Measurements from ENCODE around the gene SMOC2.

SMOC2 gene

DNA sequence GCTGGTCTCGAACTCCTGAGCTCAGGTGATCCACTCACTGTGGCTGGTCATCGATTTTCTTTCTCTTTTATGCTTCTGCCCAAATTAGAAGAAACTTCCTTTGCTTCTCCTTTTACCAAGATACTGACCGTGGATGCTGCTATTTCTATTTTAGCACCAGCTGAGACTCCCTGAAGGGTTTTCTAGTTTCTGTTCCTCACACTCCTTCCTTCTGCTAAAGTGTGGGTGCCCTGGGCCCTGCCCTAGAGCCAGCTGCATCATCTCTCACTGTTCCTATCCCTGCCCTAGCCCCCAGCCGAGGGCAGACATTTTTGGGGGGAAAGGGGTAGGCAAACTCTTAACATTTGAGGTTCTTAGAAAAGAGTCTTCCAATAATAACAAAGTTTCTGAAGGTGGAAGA is 6.3 kb downstream of the SMOC2 start:
- no peak for DNase-seq (ENCODE audit: low read depth in 2 of 2)

DNA sequence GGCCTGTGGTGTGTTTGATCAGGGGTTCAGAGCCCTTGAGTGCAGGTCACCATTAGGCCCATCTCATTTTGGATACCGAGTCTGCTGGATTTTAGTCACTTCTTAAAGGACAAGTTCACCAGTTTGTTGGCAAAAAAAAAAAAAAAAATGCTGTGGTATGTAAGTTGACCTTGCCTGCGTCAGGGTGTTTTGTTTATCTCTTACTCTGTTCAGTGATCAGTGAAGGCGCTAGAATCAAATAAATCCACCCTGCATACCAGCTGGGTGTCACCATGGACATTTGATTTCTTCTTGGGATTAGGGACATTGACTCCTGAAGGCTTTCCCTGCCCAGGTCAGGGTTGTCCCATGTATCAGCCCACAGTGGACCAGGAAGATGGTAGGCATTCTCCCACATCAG is 6.7 kb downstream of the SMOC2 start:
- no peak for DNase-seq (ENCODE audit: low read depth in 2 of 2)

DNA sequence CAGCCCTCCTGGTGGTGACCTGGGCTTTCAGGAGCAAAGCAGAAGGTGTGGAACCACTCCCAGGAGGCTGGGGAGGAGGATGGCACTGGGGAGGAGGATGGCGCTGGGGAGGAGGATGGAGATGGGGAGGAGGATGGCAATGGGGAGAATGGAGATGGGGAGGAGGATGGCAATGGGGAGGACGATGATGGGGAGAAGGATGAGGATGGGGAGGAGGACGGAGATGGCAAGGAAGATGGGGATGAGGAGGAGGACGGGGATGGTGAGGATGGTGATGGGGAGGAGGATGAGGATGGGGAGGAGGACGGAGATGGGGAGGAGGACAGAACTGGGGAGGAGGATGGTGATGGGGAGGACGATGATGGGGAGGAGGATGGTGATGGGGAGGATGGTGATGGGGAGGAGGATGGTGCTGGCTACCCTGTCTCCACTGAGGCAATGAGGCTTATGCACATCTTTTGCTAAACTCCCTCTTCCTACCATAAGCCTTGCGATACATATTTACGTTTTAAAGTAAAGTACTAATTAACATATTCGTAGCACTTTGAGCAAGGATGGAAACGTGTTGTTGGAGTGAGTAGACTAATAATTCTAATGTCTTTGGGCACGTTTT is 7.4 kb downstream of the SMOC2 start:
- DNase-seq (ENCODE audit: low read depth in 2 of 2), result no peak

DNA sequence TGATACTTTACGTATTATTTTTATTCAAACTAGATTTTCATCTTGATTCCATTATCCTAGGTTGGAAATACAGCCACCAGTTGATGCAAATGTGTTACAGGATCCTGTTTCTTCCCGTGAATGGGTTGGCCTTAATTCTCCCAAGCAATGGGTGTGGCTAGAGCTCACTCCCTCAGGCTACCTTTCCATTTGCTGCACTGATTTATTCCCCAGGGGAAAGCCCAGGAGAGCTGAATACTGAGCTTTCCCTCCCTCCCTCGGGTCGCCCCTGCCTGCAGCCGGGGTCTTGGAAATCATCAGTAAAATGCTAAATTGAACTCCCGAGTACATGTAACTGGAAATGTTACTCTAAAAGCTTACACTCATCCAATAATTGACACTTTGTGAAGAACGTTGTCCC is 9.9 kb downstream of the SMOC2 start:
- DNase-seq (ENCODE audit: low read depth in 2 of 2), result no peak

DNA sequence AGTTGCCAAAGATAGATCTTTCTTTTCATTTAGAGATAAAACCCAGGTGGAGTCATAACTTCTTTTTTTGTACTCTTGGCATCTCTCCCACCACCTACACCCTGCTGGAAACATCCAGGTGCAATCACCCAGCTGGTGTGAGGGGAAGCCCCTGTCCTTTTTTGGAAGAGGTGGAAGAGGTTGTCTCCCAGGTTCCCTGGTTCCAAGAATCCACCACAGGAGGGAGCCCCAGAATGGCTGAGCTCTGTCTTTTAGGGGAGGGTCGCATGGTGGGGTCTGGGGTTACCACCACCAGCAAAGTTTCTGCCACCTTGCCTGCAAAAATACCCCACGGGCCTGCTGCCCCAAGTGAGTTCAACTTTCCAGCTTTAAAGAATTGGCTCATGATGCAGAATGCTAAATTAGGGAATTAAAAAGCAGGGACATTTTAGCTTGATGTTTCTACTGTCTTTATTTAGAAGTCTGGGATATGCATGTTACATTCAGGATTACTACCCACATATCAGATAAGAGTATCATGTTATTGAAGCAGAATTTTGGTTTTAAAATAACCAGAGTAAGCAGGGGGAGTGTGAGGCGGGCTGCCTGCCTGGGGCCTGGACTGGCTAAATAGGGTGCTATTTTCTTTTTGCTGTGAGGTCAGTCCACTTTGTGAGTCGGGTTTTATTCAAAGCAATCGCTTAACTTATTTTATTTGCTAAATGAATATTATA is 11.0 kb downstream of the SMOC2 start:
- DNase-seq (ENCODE audit: low read depth in 2 of 2), result no peak

DNA sequence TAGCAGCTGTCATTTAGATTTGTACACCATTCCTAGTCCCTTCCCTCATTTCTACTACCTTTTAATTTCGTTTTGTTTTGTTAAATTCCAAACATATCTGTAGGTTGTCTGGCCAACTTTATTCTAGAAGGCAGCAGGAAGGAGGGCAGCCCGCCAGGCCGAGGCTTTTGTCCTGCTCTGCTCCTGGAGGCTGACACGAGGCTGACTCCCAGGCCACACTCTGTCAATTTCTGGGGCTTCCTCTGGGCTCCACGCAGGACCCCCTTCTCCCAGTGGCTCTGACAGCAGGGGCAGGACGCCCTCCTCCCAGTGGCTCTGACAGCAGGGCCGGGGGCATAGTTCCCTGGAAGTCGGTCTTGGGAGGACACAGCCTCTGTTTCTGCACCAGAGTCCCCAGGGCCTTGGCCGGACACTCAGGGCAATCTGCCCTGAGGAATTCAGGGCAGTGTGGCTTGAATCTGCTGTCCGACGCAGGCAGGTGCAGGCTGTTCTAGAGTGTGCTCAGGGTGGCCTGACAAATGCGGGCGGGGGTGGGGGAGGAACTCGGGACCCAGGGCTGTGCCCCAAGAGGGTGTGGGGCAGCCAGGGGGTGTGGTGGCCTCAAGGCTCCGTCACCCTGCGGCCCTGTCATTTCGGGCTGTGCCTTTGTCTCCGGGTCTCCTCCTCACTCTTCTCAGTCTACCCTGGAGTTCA is 11.8 kb downstream of the SMOC2 start:
- DNase-seq (ENCODE audit: low read depth in 2 of 2), result no peak

DNA sequence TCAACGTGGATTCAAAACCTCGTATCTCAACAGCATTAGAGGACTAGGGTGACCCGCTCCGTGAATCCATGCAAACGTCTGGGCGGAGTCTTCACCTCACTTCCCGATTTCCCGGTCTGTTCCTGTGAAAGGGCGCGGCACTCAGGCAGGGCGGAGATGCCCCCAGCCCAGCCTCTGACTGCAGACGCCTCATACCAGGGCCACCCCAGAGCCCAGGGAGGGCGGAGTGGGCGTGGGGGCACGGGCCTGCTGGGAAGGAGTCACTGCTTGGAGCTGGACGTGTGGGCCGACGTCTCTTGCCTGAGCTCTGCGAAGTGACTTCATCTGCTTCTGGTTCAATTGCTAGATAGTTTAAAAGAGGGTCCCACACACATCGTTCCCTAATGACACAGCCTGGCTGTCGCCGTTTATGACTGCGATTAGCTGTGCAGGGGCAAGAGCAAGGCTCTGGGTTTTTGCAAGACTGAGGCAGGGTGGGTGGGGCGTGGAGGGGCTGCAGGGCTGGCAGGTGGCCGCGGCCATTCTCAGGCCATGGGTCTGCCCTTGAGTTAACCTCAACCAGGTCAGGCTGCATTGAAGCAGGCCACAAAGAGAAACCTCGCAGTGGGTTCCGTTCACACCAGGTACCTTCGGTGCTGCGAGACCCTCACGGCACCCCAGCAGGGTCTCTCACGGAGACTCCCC is 15.0 kb downstream of the SMOC2 start:
- no peak for DNase-seq (ENCODE audit: low read depth in 2 of 2)

DNA sequence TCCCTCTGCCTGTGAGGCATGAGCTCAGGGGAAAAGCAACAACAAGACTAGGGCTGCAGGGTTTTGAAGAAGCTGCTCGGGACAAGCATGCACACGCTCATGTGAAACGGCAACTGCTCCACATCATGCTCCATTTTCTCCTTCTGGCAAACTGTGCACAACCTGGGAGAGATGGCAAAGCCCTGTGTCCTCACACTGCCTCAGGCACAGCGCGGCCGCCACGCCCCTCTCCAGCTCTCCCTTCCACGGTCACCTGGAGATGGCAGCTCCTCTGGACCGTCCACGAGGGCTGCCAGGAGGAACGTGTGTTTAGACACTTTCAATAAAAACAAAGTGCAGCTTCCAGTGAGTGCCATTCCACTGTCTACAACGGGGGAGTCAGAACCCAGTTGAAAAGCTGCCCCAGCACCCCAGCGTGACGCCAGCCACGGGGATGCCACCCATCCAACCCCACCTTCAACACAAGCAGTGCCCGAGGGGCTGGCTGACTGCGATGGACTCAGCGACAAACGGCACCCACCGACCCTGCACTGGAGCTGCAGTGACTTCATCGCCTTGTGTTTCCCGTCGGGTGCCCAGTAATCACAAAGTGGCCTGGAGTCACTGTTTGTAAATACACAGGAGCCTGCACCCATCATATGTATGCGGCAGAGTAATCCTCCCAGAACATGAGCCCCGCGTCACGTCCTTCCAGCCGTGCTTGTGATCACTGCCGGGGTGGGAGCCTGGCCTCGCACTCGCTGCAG is 16.1 kb downstream of the SMOC2 start:
- DNase-seq (ENCODE audit: low read depth in 2 of 2), result no peak

DNA sequence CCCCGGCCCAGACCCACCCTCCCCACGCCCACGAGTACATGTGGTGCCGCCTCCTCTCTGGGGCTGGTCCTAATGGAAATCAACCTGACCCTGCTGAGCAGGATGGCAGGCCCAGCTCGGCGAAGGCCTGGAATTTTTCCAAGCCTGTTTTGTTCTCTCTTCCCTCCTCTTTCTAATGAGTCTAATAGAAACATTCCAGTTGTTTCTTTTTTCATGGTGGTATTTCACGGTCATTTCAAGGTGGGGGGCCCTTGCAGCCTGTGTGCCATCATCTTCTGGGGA is 16.6 kb downstream of the SMOC2 start:
- no peak for DNase-seq (ENCODE audit: low read depth in 2 of 2)

DNA sequence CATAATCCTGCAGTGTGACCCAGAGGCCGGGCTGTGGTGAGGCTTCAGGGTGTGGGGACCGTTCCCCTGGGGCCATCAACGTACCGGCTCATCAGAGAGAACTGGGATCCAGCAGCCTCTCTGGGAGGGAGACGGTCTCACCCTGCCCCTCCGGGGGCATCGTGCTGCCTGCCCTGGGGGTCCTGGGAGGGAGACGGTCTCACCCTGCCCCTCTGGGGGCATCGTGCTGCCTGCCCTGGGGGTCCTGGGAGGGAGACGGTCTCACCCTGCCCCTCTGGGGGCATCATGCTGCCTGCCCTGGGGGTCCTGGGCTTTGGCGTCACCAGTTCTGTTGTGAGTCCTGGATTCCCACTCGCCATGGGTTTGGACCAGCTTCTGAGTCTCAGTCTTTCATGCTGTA is 17.1 kb downstream of the SMOC2 start:
- DNase-seq (ENCODE audit: low read depth in 2 of 2), result no peak

DNA sequence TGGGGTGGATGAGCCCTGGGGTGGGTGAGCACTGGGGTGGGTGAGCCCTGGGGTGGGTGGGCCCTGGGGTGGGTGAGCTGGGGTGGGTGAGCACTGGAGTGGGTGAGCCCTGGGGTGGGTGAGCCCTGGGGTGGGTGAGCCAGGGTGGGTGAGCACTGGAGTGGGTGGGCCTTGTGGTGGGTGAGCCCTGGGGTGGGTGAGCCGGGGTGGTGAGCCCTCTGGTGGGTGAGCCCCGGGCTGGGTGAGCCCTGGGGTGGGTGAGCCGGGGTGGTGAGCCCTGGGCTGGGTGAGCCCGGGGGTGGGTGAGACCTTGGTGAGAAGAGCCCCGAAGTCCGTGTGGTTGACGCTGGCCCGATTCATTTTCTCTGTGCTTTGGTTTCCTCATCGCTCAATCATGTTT is 18.6 kb downstream of the SMOC2 start:
- DNase-seq (ENCODE audit: low read depth in 2 of 2), result no peak

DNA sequence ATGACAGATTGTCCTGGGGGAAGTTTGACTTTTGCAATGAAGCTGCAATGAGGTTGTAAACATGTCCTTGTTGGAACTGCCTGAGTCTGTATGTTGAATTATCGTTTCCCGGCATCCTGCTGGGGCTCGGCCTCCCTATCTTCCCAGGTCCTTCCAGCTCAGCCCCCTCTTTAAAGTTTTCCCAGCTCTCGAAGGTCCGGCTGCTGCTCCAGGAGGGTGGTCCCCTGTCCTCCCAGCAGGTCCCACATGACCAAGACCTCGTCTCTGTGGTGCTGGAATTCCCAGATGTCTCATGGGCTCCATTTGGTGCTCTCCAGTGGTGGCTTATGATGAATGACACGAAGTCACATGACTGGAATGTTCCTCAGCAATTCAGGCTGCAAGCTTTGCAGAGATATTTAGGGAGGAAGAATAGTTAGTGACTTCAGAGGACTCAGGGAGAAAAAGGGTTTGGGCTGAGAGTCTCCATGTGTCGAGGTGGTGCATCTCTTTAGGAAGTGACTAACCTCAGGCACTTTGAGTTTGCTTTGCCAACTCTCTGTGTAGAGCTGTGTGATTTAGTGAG is 21.4 kb downstream of the SMOC2 start:
- no peak for DNase-seq (ENCODE audit: low read depth in 2 of 2)

DNA sequence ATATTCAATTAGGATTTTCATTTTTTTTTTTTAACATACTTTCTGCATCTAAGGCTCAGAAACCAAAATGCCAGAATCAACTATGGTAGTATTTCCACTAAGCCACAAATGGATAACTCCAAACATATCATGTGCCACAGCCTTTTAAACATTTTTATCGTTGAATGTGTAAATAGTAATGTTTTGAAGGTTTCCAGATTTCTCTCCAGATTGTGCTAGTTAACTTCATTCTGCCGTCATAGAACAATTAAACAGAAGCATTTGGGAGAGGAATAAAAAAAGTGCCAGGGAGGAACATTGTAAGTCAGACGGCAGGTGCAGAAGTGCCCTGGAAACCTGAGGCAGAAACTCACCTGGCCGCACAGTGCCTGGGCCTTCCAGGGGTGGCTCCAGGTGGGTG is 23.6 kb downstream of the SMOC2 start:
- no peak for DNase-seq (ENCODE audit: low read depth in 2 of 2)

DNA sequence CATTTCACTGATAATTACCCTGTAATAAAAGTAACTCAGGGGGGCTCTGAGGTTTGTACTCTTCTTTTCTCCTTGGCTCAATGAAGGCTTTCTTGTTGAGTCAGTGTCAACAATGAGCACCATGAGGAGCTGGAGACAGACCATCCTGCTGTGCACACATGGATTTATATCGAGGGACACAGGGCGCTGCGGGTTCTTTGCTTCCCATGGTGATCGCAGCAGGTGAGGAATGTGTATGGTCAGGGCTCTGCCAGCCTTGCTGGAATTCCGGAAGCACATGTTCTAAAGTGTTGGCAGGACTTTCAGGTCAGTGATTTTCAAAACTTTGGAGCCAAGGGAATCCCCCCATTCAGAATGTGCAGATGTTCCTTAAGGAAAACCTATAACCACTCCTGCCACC is 27.1 kb downstream of the SMOC2 start:
- no peak for DNase-seq (ENCODE audit: low read depth in 2 of 2)

DNA sequence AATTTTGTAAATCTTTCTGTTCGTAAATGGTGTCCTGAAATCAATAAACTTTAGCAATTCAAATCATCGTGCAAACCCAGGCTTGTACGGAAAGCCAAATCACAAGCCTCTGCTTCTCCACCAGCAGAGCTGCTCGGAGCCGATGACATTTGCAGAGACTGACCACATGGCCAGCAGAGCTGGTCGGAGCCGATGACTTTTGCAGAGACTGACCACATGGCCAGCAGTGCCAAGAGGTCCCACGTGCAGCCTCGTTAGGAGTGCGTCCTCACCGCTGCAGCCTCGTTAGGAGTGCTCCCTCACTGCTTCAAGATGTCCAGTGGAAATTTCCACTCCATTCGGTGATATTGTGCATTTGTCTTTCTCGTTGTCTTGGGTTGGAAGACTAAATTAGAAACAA is 28.5 kb downstream of the SMOC2 start:
- no peak for DNase-seq (ENCODE audit: low read depth in 2 of 2)

DNA sequence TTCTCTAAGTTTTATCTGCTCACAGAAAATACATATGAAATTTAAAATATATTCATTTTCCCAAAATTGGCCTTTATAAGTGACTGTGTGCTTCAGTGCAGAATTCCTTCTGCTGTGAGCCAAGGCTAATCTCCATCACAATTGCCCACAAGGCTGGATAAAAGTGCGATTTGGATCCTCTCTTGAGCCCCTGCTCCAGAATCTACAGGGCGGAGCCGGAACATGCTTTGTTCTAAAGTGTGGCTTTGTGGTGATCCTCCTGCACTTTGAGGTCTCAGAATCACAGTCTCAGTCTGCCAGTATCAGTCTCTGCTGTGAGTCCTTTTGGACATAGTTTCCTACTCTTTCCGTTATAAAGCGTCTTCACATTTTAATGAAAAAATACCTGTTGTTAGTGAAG is 28.9 kb downstream of the SMOC2 start:
- no peak for DNase-seq (ENCODE audit: low read depth in 2 of 2)

DNA sequence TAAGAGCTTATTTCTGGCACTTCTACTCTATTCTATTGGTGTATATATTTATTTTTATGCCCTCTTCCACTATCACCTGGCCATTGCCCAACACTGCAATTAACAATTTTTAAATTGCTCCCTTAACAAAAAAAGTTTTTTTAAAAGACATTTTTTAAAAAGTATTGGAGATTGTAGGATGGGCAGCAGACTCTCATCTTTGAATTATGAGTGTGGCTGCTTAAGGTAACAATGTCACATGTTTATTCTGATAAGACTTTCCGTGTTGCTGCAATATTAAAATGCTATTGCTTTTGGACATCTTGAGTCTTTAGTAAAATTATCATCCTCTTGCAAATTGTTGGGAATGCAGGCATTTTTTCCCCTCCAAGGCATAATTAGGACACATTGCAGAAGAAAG is 31.4 kb downstream of the SMOC2 start:
- DNase-seq (ENCODE audit: low read depth in 2 of 2), result no peak

DNA sequence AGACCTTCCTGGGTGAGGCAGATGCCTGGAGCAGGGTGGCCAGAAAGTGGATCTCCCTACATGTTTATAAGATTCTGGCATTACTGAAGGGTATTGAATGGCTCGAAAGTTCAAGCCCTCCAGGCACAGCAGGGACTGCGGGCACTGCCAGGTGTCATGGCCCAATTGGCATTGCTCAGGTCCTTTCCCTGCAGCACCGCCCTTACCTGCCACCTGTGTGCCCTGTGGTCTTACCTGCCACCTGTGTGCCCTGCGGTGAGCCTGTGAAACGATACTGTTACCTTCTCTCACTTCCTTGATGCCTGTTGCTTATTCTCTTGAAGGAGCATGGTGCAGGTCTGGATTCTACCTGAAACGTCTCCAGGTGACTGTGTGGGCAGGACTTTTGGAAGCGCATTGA is 32.2 kb downstream of the SMOC2 start:
- DNase-seq (ENCODE audit: low read depth in 2 of 2), result no peak

DNA sequence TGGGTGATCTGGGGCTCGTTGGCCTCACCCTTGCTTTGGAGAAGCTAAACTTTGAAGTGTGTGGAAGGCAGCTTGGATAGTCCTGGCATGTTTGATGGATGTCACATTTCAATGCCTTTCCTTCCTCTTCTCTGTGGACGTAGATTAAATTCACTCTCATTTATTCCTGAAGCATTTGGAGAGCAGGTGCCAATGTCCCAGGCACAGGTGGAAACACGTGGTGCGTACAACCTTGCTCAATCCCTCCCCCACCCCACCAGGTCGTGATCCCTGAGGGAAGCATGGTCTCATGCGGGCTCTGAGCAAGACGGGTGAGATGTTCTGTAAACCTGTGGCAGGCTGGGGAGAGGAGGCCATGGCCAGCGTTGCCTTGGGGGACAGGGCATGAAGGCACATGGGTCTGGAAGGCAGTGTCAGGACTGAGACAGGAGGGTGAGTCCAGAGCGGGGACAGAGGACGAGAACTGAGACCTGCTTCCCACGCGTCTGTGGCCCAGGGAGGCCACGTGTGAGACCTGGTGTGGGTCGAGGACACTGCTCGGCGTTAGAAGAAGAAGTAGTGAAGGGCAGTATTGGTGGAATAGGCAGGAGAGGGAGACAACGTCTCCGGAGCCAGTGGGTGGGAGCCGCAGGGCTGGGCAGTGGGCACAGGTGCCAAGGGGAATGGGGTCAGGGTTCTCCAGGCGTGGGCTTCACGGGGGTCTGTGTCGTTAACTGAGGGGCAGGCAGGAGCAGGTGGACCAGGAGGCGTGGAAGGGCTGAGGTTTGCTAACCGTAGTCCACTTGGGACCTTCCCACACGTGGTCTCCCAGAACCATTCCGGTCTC is 34.4 kb downstream of the SMOC2 start:
- DNase-seq (ENCODE audit: low read depth in 2 of 2), result no peak

DNA sequence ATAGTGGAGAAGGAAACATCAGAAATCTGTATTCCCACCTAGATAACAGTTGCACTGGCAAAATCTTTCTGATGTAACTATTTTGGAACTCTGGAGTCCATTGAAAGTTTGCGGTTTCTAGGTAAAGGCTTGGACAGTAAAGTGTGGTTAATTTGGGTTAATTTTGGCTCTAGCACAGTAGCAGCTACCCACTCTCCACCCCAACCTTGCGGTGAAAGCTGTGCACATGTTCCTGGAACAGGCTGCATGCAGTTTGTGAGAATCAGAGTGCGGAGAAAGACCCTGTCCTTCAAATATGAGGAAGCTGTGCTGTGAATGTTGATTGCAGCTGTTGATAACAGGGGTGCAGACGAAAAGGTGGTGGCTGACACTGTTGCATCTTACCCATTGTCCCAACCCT is 38.4 kb downstream of the SMOC2 start:
- DNase-seq (ENCODE audit: low read depth in 2 of 2), result no peak

DNA sequence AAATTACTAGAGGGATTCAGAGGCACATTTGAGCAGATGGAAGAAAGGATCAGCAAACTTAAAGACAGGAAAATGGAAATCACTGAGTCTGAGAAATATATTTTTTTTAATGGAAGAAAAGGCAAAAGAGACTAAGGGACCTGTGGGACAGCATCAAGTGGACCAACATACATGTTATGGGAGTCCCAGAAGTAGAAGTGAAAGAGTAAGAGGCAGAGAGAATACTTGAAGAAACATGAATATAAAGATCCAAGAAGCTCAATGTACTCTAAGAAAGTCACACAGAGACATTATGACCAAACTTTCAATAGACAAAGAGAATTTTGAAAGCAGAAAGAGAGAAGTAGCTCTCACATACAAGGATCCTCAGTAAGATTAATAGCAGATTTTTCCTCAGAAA is 39.5 kb downstream of the SMOC2 start:
- no peak for DNase-seq (ENCODE audit: low read depth in 2 of 2)

All from stimulated activated CD8-positive, alpha-beta memory T cell treated with anti-CD3 and anti-CD28 coated beads, Interleukin-7, amount 100 ng/mL, for 1 hour (primary cell).